NCI-H1048 (cell line): ENCODE measurements around the gene IFT57.

Experiments used
- DNase-seq: peaks from one replicate; lab custom pipeline; 2025; lab: John Stamatoyannopoulos, UW

Gene IFT57

DNA sequence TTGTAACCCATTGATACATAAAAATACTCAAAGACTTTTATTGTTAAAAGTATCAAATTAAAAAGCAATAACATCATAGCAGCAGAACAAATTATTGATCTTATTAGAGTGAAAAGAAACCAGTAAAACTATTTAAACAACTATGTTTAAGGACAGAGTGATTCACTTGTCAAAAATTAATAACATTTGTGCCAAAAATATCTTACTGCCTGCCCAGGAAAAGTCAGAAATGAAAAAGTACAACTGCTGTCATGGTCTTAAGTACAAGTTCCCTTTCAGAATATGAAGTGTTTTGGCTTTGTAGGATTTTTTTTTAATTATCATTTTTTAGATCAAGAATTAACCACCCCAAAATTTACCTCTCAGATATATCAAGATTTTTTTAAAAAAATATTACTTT lies 3.4 kb downstream of the IFT57 start:
- no peak for DNase-seq

DNA sequence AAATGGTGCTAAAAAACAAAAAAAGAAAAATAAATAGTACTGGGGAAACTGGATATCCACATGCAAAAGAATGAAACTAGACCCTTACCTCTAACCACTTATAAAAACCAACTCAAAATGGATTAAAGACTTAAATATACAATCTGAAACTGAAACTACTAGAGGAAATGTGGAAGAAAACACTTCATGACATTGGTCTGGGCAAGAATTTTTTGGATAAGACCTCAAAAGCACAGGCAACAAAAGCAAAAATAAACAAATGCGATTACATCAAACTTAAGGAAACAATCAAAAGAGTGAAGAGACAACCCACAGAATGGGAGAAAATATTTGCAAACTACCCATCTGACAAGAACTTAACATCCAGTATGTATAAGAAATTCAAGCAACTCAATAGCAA lies 6.4 kb downstream of the IFT57 start:
- no peak for DNase-seq

DNA sequence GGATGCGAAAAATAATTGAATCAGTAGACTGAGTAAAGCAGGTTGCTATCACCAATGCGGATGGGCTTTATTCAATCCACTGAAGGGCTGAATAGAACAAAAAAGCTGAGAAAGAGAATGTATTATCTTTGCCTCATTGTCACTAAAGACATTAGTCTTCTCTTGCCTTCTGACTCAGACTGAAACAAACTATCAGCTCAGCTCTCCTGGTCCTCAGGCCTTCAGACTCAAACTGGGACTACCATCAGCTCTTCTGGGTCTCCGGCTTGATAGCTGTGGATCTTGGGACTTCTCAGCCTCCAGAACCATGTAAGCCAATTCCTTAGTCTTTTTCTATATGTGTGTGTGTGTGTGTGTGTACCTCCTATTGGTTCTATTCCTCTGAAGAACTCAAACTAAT lies 12.6 kb downstream of the IFT57 start:
- DNase-seq = no peak

DNA sequence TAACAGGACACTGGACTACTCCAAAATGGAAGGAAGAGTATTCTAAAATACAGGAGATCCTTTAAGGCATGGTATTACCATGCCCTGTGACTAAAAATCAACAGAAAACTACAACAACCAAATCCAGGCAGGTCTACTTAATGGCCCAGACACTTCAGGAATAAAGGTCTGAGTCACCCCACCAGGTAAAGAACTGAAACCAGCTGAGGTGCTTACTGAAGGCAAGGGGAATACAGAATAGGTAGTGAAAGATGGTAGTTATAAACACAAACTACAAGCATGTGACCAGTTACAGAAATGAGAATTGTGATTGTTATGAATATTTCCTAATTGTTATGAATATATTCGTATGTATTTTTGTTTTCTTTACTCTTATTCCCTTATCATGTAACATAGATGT lies 13.4 kb downstream of the IFT57 start:
- no peak for DNase-seq

DNA sequence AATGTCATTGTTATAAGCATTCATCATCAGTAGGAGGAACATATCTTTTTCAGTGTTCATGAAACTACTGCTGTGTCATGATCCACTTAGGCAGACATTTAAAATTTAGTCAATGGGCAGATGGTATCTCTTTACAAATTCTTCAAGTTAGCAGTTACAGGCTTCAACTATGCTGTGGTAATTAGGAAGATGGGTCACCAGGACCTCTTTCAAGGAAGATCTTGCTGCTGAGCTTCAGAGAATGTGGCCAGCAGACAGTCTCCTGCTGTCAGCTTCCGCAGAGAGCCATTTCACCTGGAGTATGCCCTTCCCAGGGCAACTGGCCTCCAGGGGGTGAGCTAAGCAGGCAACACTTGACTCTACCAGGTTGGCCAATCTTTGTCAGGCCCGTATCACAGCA lies 19.4 kb downstream of the IFT57 start:
- no peak for DNase-seq

DNA sequence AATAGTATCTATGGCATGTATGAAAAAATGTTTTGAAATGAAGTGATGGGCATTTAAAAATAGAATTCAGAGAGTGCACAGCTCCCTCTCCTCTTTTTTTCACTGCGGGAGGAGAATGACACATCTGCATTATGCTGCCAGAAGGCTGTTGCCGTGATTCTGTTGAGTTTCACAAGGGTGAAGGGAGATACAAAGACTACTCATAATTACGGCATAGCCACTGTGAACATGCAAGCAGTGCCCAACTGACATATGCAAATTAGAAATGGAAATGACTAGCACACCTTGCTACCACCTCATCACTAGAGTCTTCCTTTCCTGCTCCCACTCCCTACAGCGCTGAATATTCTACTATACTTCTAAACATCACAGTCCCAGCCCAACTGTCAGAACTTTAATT lies 20.1 kb downstream of the IFT57 start:
- no peak for DNase-seq

DNA sequence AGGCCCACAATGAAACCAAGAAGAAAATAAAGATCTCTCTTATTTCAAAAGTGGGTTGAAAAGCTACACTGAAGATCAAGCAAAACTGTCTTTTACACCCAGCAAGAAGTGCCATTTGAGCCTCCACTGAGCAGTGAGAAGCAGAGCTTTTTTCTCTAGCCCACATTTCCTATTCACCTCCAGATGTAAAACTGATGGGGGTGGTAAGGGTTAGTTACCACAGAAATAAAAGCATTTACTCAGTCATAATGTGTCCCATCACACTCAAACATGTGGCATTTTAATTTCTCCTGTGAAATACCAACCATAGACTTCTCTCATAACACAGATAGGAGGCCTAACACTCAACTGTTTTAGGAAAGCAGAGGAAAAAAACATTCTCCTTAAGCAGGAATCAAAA lies 21.0 kb downstream of the IFT57 start:
- no peak for DNase-seq

DNA sequence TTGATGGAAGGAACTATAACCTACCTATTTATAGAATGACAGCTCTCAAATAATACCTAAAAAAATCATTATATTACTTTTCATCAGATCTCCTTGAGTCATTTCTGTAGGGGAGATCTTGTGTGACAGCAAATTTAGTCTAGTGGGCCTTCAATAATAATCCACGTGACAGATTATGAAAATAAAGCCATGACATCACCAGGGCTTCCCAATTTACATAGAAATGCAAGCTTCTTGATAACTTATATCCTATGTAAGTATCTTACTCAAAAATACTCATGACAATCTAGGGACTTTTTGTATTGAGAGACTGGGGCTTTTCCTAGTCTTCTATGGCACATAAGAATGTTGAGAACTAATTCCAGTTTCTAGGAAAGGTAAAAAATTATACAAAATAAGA lies 21.6 kb downstream of the IFT57 start:
- DNase-seq = no peak

DNA sequence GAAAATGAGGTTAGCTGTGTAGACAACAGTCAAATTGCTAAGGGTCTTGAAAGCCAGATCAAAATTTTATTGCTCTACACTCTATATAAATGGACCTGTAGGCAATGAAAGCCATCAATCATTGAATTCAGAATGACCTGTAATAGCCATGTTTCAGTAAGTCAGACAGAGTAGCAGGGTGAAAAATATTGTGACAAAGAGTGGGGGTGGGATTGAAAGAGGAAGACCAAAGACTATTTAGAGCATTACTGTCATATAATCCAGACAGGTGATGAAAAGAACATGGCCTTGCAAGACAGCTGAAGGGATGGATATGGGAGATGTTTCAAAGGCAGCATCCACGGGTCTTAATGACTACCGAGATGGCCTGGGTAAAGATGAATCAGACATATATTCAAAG lies 22.2 kb downstream of the IFT57 start:
- DNase-seq = no peak

DNA sequence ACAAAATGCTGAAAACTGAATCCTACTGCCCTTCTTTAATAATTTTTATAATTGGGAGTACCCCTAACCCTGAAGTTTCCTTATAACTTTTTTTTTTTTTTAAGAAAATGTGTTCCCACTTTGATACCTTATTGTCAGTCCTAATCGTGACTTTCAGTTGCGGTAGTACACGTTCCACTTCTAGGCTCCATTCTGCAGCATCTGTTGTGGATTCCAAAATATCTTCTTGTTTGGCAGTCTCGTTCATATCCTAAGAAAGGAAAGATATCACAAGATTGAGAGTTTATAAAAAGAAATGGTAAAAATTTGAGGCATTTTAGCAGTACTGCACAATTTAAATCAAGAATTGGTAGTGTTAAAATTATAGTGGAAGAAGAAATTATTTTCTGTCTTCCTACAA lies 30.8 kb downstream of the IFT57 start:
- DNase-seq = no peak

DNA sequence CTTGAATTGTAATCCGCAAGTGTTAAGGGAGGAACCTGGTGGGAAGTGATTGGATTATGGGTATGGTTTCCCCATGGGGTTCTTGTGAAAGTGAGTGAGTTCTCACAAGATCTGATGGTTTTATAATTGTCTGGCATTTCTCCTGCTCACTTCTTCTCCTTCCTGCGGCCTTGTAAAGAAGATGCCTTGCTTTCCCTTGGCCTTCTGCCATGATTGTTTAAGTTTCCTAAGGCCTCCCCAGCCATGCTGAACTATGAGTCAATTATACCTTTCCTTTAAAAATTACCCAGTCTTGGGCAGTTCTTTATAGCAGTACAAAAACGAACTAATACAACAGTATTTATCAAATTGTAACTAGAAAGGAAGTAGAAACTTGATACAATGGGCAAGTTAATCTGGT lies 31.9 kb downstream of the IFT57 start:
- DNase-seq = no peak

DNA sequence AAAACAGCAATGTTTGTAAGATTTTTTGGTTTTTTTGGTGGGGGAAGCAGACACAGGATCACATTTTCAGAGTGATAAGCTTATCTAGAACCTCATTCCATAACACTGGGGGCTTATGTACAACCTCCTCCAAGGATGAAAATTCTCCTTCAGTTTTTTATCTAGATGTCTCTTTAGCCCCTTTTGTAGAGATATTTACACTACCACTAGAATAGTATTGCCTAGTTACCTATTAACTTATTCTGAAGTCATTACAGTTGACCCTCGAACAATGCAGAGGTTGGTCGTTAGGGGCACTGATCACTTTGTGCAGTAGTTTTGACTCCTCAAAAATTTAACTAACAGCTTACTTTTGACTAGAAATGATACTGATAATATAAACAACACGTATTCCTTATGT lies 32.8 kb downstream of the IFT57 start:
- no peak for DNase-seq

DNA sequence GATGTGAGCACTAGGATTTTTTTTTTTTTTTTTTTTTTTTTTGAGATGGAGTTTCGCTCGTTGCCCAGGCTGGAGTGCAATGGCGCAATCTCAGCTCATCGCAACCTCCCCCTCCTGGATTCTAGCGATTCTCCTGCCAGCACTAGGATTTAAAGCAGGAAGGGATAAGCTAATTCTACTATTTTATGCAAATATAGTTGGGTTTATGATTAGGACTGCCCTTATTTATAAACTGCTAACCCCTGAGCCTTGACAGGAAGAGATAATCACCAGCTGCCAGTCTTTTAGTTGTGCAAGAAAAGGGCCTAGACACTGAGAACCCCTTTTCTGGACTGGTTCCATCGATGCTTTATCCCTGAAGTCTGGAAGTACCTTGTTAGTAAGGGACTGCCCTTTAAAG lies 36.7 kb downstream of the IFT57 start:
- DNase-seq = no peak

DNA sequence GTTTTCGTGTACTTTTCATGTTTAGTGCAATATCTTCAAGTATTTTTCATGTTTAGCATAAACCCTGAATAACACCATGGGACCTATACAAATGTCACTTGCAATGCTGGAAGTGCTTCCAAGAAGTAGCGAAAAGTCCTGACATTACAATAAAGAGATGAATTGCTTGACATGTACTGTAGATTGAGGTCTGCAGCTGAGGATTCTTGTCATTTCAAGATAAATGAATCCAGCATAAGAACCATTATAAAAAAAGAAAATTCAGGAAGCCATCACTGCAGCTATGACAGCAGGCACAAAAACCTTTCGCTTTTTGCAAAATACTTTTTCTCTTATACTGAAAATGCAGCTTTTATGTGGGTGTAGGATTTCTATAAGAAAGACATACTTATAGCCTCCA lies 37.4 kb downstream of the IFT57 start:
- no peak for DNase-seq

DNA sequence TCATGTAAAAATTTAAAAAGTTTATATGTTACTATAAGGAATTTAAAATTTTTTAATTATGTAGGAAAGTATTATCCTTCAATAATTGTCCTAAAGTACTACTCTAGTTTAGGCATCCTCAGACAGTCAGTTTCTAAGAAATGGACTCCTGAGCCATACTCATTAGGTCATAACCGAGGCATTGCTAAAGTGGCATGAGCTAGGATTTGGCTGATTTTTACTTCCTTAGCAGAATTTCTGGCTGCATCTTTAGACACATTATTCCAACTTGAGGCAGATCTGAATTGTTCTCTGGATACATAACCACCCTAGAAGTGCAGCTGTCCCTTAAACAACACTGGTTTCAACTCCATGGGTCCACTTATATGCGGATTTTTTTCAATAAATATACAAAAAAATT lies 38.3 kb downstream of the IFT57 start:
- no peak for DNase-seq

DNA sequence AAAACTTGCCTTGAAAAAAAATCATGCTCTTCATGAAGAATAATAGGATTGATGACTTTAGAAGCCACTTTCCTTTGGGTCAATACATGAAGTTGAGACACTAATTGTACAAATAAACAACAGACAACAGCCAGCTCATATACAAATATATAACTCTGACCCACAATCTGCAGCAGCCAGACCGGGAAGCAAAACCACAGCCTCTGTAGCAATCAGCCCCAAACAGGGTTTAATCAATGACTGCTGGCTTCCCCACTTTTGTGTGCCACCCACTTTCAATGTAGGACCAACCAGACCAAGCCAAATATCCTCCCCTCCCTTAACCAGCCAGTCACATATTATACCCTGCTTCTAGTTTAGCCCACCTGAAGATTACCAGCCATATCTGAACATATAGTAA lies 39.0 kb downstream of the IFT57 start:
- no peak for DNase-seq

DNA sequence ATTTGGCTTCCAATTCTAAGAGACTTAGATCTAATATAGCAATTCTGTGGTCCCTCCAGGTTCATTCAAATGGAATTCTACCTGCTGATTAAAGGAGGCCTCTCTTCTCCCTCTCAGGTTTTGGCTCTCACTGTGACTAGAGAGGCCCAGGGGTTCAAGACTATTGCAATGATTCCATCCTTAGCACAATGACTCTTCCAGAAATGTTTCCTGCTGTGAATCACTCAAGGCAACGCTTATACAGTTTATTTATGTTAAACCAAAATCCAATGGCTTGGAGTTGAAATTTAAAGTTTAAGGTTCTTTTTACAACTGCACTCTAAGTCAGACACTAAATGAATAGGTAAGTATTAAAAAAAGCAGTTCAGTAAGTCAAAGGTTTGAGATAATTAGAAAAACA lies 39.9 kb downstream of the IFT57 start:
- DNase-seq = no peak

DNA sequence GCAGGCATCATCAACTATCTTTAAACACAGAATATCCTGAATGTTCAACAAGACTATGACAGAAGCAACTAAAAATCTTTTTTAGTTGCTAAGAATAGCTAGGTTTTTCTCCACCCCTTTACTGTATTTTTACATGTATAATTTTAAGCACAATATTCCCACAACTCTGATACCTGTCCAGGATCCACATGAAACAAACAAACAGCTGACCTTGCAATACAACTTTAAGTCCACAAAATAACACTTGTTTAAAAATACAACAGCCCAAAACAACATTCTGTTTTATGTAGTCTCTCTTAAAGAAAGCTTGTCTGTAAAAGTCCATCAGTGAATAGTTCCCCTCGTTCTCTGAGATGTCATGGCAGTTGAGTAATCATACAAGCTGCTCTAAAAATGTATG lies 41.1 kb downstream of the IFT57 start:
- DNase-seq = no peak

DNA sequence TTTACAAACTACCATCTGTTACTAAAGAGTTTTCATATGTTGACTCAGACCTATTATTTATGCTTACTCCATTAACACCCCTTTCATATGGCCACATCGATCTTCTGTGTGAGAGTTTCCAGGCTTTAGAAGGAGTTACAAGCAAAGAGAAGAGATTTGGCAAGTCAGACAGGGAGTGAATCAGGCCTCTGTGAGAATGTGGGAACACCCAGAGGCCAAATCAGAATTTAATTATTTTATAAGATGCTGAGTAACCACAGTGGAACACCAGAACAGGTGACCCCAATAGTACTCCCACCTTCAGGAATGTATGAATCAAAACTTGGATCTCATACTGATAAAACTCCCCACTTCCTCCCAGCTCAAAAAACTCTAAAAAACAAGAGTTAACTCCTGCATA lies 42.0 kb downstream of the IFT57 start:
- no peak for DNase-seq

DNA sequence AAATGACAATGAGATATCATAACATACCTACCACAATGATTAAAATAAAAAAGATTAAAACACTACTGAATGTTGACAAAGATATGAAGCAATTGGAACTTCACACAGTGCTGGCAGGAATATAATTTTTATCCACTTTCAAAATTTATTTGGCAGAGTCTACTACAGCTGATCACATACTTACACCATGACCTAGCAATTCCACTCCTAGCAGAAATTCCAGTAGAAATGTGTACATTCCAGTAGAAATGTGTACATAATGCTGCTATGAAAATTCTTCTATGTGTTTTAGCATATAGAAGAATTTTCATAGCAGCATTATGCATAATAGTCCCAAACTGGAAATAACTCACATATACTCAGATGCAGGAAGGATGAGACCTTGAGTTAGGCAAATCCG lies 43.5 kb downstream of the IFT57 start:
- DNase-seq = no peak

DNA sequence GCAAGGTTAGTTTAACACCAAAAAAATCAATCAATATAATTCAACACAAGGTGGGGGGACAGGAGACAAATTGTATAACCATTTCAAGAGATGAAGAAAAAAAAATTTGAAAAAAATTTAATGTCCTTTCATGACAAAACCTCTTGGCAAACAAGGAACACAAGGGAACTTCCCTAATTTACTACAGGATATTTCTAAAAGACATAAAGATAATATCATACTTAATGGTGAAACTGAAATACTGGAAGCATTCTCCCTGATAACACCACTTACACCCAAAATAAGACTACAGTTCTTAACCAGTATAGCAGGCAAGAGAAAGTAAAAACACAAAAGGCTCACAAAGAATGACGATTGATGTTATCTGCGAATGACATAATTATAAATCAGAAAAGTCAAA lies 44.7 kb downstream of the IFT57 start:
- no peak for DNase-seq

DNA sequence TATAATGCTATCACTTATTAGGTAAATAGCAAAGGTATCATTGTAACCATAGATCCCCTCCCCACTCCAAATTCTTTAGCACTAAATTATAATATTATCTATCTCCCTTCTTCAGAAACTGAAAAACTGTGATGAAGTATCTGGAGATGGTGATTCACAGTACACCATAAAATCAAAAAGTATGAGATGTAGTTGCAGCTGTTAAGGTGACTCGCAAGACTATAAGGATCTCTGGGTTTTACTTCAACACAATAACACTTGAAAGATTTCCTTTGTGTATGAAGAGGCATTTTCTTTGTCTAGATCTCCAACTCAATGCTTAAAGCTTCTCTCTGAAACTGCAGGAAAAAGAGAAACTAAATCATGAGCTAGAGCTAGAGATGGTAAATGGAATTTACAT lies 46.9 kb downstream of the IFT57 start:
- DNase-seq = no peak

DNA sequence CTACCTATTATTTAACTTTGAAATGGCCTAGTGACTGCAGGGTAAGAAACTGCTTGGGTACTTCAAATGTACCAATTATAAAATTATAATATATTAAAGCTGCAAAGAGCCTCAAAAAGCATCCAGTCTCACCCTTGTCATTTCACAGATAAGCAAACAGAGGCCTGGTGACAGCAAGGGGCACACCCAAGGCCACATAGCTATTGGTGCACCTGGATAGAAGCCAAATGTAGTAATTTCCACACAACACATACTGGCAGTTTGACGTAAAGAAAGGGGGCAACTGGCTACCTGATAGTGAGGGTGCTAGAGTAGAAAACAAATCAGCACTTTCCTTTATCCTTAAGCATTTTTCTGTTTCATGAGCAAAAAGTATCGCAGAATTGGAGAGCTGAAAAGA lies 51.1 kb downstream of the IFT57 start:
- no peak for DNase-seq

DNA sequence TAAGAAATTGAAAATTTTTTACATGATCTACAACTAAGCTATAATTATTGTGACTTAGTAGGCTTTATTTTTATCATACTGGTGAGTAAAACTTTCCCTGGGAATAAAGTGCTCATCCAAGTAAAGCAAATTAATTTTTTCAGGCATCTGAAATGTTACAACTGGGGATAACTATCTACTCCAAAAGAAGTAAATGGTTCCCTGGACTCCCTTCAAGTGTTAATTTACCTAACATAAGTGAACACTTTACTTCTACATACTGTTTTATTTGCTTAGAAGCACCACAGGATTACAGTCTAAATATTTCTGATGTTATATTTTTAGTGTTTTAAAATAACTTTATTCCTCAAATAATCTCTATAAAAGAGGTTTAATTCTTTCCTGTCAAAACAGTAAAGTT lies 57.8 kb downstream of the IFT57 start:
- DNase-seq = no peak

DNA sequence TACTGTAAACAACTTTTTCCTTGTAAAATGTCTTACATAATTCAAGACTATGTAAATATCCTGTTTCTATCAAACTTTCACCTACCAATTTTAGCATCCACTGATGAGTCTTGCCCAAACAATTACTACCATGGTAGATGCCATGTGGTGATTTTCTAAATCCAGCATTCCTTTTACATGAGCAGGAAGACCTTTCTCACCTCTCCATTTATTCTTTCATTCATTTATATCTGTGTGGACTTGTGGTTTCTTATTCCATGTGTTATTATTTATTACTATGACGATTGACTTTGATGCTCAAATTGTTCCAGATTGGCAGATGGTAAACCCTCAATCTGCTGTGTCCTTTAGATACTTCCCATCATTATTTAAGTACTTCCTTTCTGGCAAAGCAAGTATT lies 62.4 kb downstream of the IFT57 start:
- DNase-seq = no peak

DNA sequence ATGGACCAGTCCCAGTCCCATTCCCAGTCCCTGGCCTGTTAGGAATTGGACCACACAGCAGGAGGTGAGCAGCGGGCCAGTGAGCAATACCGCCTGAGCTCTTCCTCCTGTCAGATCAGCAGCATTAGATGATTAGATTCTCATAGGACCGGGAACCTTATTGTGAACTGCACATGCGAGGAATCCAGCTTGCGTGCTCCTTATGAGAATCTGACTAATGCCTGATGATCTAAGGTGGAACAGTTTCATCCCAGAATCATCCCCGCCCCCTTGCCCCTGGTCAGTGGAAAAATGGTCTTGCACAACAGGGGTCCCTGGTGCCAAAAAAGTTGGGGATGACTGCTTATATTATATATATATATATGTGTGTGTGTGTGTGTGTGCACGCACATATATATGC lies 63.1 kb downstream of the IFT57 start:
- DNase-seq = no peak
